Measurements from ENCODE around the gene SCNN1A.

GRCh38 chr12:6333566-6333965, 41.8 kb downstream of the SCNN1A start:
- TF ChIP-seq CTCF (conservative IDR thresholded peaks at IDR 0.05 in 1 of 2, IDR thresholded peaks at IDR 0.05 in 1 of 2; ENCODE audit: low read depth in 1 of 2, low read length in 2 of 2) (no peak), EZH2 (IDR thresholded peaks at IDR 0.05; ENCODE audit: low read length, missing control alignments) (no peak)
